GM12878 (cell line): Measurements from ENCODE around the gene BMP7. TPM values are rescaled to one million over a fixed set of nuclear protein-coding genes. Genes with fewer than 3 reads are reported as not detected.

ENCODE experiments used
- ATAC-seq: fragments of 200-7000 bp; cut with Tn5 transposase; 3 replicates; pipeline ENCODE4 v1.9.1; 2020; ENCODE audit warnings: mild to moderate bottlenecking, moderate library complexity
- BruUV-seq: library from RNA; stranded (reverse); fragments of 400-500 nt; replicated peaks from 2 replicates; lab custom pipeline; 2021; lab: Mats Ljungman, UMichigan
- CTCF ChIA-PET: fragments of 300-600 bp; sonication (Branson Sonifier 250); formaldehyde crosslinking; extraction: SDS; loops from one replicate; lab custom pipeline; 2021; ENCODE audit warnings: inconsistent platforms; lab: Yijun Ruan, JAX
- POLR2A ChIA-PET: fragments of 350-600 bp; formaldehyde crosslinking; extraction: SDS; loops from one replicate; lab custom pipeline; 2021; ENCODE audit warnings: inconsistent platforms; lab: Charles Lee
- RAD21 ChIA-PET: fragments of 300-600 bp; sonication (Branson Sonifier 250); formaldehyde crosslinking; loops from one replicate; lab custom pipeline; 2023; ENCODE audit warnings: antibody characterized with exemption; ENCODE audit not compliant: unreplicated experiment; lab: Charles Lee
- SMC1A ChIA-PET: fragments of 300-600 bp; sonication (Branson Sonifier 250); formaldehyde crosslinking; loops from one replicate; lab custom pipeline; 2023; ENCODE audit not compliant: unreplicated experiment, uncharacterized antibody; lab: Charles Lee
- DNase-seq: peaks from one replicate; pipeline ENCODE4 v3.0.0-alpha.2; 2011; ENCODE audit warnings: low read depth, low spot score
- FAIRE-seq: peaks from 3 replicates; lab custom pipeline; 2011; peaks lifted over from hg19 to GRCh38; lab: Jason Lieb, UNC
- H2AFZ ChIP-seq: 2 replicates; pipeline ENCODE4 v1.6.0; 2011; ENCODE audit warnings: low read depth, low read length, control low read depth; ENCODE audit not compliant: control insufficient read depth
- H3K27ac ChIP-seq: 2 replicates; pipeline ENCODE4 v1.5.1; 2011; ENCODE audit warnings: control low read depth; ENCODE audit not compliant: control insufficient read depth, insufficient read depth
- H3K27me3 ChIP-seq, 2 experiments: replicated peaks in 1 of 2; 2 replicates each; pipeline versions ENCODE4 v1.6.0 to v1.6.1; 2011; ENCODE audit warnings: low read length in 1 of 2; ENCODE audit not compliant: control insufficient read depth in 2 of 2, insufficient read depth in 2 of 2
- H3K36me3 ChIP-seq, 2 experiments: 2 replicates each; pipeline ENCODE4 v1.5.1; 2011; ENCODE audit warnings: low read length in 1 of 2; ENCODE audit not compliant: control insufficient read depth in 2 of 2, insufficient read depth in 2 of 2
- H3K4me1 ChIP-seq: 2 replicates; pipeline ENCODE4 v1.6.1; 2011; ENCODE audit warnings: mild to moderate bottlenecking, low read length, moderate library complexity, mixed read lengths; ENCODE audit not compliant: control insufficient read depth, insufficient read depth
- H3K4me2 ChIP-seq: 2 replicates; pipeline ENCODE4 v1.6.0; 2011; ENCODE audit warnings: control low read depth; ENCODE audit not compliant: control insufficient read depth, insufficient read depth
- H3K4me3 ChIP-seq: fragments of 200-600 bp; sonication (generic); 2 replicates; pipeline ENCODE4 v1.5.1; 2016
- H3K79me2 ChIP-seq: 2 replicates; pipeline ENCODE4 v1.6.0; 2011; ENCODE audit warnings: low read length; ENCODE audit not compliant: control insufficient read depth, insufficient read depth
- H3K9ac ChIP-seq: 2 replicates; pipeline ENCODE4 v1.8.0; 2011; ENCODE audit warnings: low read length, control low read depth, mixed read lengths; ENCODE audit not compliant: control insufficient read depth, insufficient read depth
- H3K9me3 ChIP-seq: replicated peaks from 3 replicates; pipeline ENCODE4 v1.5.1; 2011; ENCODE audit warnings: mild to moderate bottlenecking, low read length; ENCODE audit not compliant: control insufficient read depth, insufficient read depth
- H4K20me1 ChIP-seq: 2 replicates; pipeline ENCODE4 v1.6.0; 2011; ENCODE audit not compliant: control insufficient read depth, insufficient read depth
- E2F4 ChIP-seq: IDR thresholded peaks from 2 replicates; pipeline ENCODE4 v1.6.1; 2012; ENCODE audit warnings: low read depth, low read length, improper control_type of control experiment
- NFXL1 ChIP-seq: fragments of 450-650 bp; IDR thresholded peaks from 2 replicates; pipeline ENCODE4 v1.6.1; 2017; ENCODE audit warnings: antibody characterized with exemption, mild to moderate bottlenecking, borderline replicate concordance
- NFYB ChIP-seq: IDR thresholded peaks from 2 replicates; pipeline ENCODE4 v1.6.1; 2011; ENCODE audit warnings: low read depth, mild to moderate bottlenecking, low read length, improper control_type of control experiment, moderate library complexity; ENCODE audit not compliant: insufficient read depth
- RB1 ChIP-seq: fragments of 450-650 bp; formaldehyde crosslinking; IDR thresholded peaks from 2 replicates; pipeline ENCODE4 v1.6.1; 2017; ENCODE audit warnings: mild to moderate bottlenecking, borderline replicate concordance
- SIN3A ChIP-seq: IDR thresholded peaks from 2 replicates; pipeline ENCODE4 v1.6.1; 2012; ENCODE audit warnings: low read depth, low read length, improper control_type of control experiment
- YY1 ChIP-seq: IDR thresholded peaks from 2 replicates; pipeline ENCODE4 v1.6.1; 2011; ENCODE audit warnings: low read depth, mild to moderate bottlenecking, low read length
- ZNF24 ChIP-seq: fragments of 450-650 bp; IDR thresholded peaks from 2 replicates; pipeline ENCODE4 v1.6.1; 2017; ENCODE audit warnings: antibody characterized with exemption, mild to moderate bottlenecking
- WGBS: methylation state at CpG from one replicate; pipeline ENCODE4 v1.1.6; 2016; ENCODE audit warnings: low lambda C conversion rate; ENCODE audit not compliant: insufficient replicate concordance, insufficient coverage; ENCODE audit errors: missing lambda C conversion rate; 5-methylcytosine and 5-hydroxymethylcytosine counted together
- in situ Hi-C: fragments of 300-500 bp; cut with MboI; formaldehyde crosslinking; loops from 9 replicates; pipeline ENCODE4 v1.14.3; 2018; ENCODE audit warnings: mixed read lengths
- intact Hi-C: fragments of 100-400 bp; cut with micrococcal nuclease; formaldehyde crosslinking; loops from one replicate; pipeline ENCODE4 v1.14.2; 2022; ENCODE audit not compliant: unreplicated experiment
- polyA plus RNA-seq, 11 experiments: library from polyadenylated mRNA; depleted of rRNA in 4 of 11; unstranded in 6 of 11; stranded (reverse) in 5 of 11; fragments of >200 nt; fragmentation: Nextera tagmentation in 4 of 11; fragmentation: Illumina TruSeq in 1 of 11; extraction: Ambion mirVana in 4 of 11; extraction: Trizol in 1 of 11; gene quantifications; 1 replicate in 1 of 11; 2 replicates in 10 of 11; pipeline versions ENCODE4 v1.2.1 to v1.2.3, GENCODE V29; 2011 to 2016; ENCODE audit warnings: inconsistent platforms in 2 of 11, missing spikeins in 2 of 11, low read depth in 1 of 11
- total RNA-seq, 4 experiments: library from RNA; depleted of rRNA in 3 of 4; stranded (reverse); fragments of >200 nt in 3 of 4; fragmentation: Illumina TruSeq in 1 of 4; extraction: Trizol in 1 of 4; gene quantifications; 2 replicates each; pipeline versions ENCODE4 v1.2.1 to v1.2.3, GENCODE V29; 2013 to 2021

The BMP7 gene
- total and polyA plus RNA-seq, 10 of the 15 experiments (the other 5 are each of a cell fraction or from before 2014, with no cell fraction given): 0.18 to 0.51 (median 0.28) TPM; not detected in 7

- in situ Hi-C loops (no loop called here), intact Hi-C loops (no loop called here)
- POLR2A ChIA-PET: no interaction called here
- no peak overlapping the region for H3K4me3 ChIP-seq
- H3K4me2 ChIP-seq: no peak overlapping the region
- BruUV-seq: no TSS peak
- CTCF ChIA-PET: no interaction called here
- no peak overlapping the region for H2AFZ ChIP-seq
- no peak for TF ChIP-seq RB1
- TF ChIP-seq YY1: no peak
- TF ChIP-seq NFXL1: peak; percentile 42; the same call in 1 of the 2 replicates
- no peak for TF ChIP-seq E2F4
- TF ChIP-seq ZNF24: 0 out of 2 replicates have a peak, but pooled peaks have one; percentile 15
- TF ChIP-seq NFYB: no peak
- no peak for TF ChIP-seq SIN3A
- RAD21 ChIA-PET: no interaction called here
- no peaks in the 10 kb centered on the region for H3K79me2 ChIP-seq
- H3K36me3 ChIP-seq: no peaks in the 10 kb centered on the region
- no peak overlapping the region for H3K9ac ChIP-seq
- DNase-seq (no peak), ATAC-seq (no peak), FAIRE-seq (no peak)
- no peaks in the 10 kb centered on the region for H3K4me1 ChIP-seq
- H3K27ac ChIP-seq: no peak overlapping the region
- SMC1A ChIA-PET: no interaction called here
- 18% methylated on average over 10 of the region's 10 CpGs for WGBS
- H3K27me3 ChIP-seq: peaks cover 12 to 22% of the 10 kb centered on the region in 2 experiments
- no peaks in the 10 kb centered on the region for H4K20me1 ChIP-seq
- no peaks in the 10 kb centered on the region for H3K9me3 ChIP-seq
These were observed 2.9 kb upstream of the BMP7 start for GRCh38 chr20:57269148-57269984.
